Kidney epithelial cell (primary cell): Measurements from ENCODE around the gene TREM2. TPM values are rescaled to one million over a fixed set of nuclear protein-coding genes. Genes with fewer than 3 reads are reported as not detected.
"Not testable (repeated sequence)": the region's sequence is repeated elsewhere in the genome, so short reads cannot be mapped to it uniquely, and the experiment has no call there.

Experiments
- DNase-seq: peaks from one replicate; pipeline ENCODE4 v3.0.0-alpha.2; 2010; ENCODE audit warnings: low read depth
- H3K27me3 ChIP-seq: 2 replicates; pipeline ENCODE4 v1.6.0; 2011; ENCODE audit warnings: low read length; ENCODE audit not compliant: control insufficient read depth, insufficient read depth
- H3K36me3 ChIP-seq: 2 replicates; pipeline ENCODE4 v1.5.1; 2011; ENCODE audit warnings: low read length; ENCODE audit not compliant: control insufficient read depth, insufficient read depth
- H3K4me3 ChIP-seq: 2 replicates; pipeline ENCODE4 v1.5.1; 2011; ENCODE audit warnings: low read depth, mild to moderate bottlenecking, control low read depth, low read length
- total RNA-seq: library from RNA; depleted of rRNA; stranded (reverse); fragments of >200 nt; gene quantifications from 2 replicates; pipeline ENCODE4 v1.2.3, GENCODE V29; 2015
- TF ChIP-seq, protein P1 (sequence below): IDR thresholded peaks from 2 replicates; pipeline ENCODE4 v1.5.1; 2011; ENCODE audit warnings: mild to moderate bottlenecking, moderate library complexity, low read length, control low read depth, inconsistent platforms; ENCODE audit not compliant: insufficient read depth, poor library complexity, severe bottlenecking

Gene TREM2
- total RNA-seq, 1 donor from 2014 or later: not detected

DNA sequence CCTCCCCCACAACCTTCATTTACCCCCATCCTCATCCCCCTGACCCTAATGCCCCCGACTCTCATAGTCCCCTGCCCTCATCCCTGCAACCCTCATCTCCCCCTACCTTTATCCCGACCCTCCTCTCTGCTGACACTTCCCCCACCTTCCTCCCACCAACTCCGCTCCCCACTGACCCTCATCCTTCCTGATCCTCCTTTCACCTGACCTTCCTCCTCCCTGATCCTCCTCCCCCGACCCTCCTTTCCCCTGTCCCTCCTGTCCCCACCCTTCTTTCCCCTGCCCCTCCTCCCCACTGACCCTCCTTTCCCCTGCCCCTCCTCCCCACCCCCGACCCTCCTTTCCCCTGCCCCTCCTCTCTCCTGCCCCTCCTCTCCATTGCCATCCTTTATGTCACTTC is 31.0 kb upstream of the TREM2 start:
- H3K27me3 ChIP-seq: peaks cover 2% of the 10 kb centered on the region
- DNase-seq: no peak
- TF ChIP-seq, protein P1, sequence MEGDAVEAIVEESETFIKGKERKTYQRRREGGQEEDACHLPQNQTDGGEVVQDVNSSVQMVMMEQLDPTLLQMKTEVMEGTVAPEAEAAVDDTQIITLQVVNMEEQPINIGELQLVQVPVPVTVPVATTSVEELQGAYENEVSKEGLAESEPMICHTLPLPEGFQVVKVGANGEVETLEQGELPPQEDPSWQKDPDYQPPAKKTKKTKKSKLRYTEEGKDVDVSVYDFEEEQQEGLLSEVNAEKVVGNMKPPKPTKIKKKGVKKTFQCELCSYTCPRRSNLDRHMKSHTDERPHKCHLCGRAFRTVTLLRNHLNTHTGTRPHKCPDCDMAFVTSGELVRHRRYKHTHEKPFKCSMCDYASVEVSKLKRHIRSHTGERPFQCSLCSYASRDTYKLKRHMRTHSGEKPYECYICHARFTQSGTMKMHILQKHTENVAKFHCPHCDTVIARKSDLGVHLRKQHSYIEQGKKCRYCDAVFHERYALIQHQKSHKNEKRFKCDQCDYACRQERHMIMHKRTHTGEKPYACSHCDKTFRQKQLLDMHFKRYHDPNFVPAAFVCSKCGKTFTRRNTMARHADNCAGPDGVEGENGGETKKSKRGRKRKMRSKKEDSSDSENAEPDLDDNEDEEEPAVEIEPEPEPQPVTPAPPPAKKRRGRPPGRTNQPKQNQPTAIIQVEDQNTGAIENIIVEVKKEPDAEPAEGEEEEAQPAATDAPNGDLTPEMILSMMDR: no peak
- H3K4me3 ChIP-seq: no peak overlapping the region
- no peaks in the 10 kb centered on the region for H3K36me3 ChIP-seq

DNA sequence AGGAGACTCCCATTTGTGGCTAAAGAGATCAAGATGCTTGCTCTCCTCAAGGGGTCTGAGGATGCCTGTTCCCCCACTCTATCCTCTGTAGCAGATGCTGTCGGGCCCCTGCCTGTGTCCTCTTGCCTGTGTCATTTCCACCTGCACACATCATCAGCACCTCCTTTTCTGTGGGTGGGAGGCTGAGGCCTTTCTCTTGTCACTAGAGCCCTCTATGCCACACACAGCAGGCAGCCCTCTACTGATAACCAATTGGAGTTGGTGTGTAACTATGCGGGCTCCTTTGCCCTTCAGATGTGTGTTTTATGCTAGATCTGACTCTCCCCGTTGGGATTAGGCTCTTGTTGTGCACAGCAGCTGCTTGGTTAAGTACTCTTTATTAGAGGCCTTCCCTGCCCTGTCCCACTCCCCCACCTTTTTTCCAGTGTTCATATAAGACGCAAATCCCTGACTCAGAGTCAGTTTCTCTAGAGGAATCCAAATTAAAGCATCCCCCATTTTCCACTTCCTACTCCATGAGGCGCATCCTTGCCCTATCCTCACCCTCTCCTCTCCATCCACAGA is 30.3 kb upstream of the TREM2 start:
- TF ChIP-seq, protein P1: no peak
- Histone ChIP-seq H3K27me3 (peaks cover 2% of the 10 kb centered on the region), H3K4me3 (no peak overlapping the region), H3K36me3 (no peaks in the 10 kb centered on the region)
- DNase-seq: no peak

- Histone ChIP-seq H3K27me3 (peaks cover 2% of the 10 kb centered on the region), H3K4me3 (no peak overlapping the region), H3K36me3 (no peaks in the 10 kb centered on the region)
- DNase-seq: no peak
- TF ChIP-seq, protein P1: peak; percentile 18
Observed at GRCh38 chr6:41191569-41191968, 28.7 kb upstream of the TREM2 start.

GRCh38 chr6:41190791-41191190 is 27.9 kb upstream of the TREM2 start:
- TF ChIP-seq, protein P1: no peak
- Histone ChIP-seq H3K4me3 (no peak overlapping the region), H3K27me3 (peaks cover 2% of the 10 kb centered on the region), H3K36me3 (no peaks in the 10 kb centered on the region)
- DNase-seq: no peak

- peaks cover 2% of the 10 kb centered on the region for H3K27me3 ChIP-seq
- no peak for DNase-seq
- H3K4me3 ChIP-seq: no peak overlapping the region
- TF ChIP-seq, protein P1: no peak
- H3K36me3 ChIP-seq: no peaks in the 10 kb centered on the region
Observed at GRCh38 chr6:41189967-41190366, 27.1 kb upstream of the TREM2 start.

- H3K27me3 ChIP-seq, H3K4me3 ChIP-seq, DNase-seq, H3K36me3 ChIP-seq: not testable (repeated sequence)
Observed at GRCh38 chr6:41189046-41189445, 26.1 kb upstream of the TREM2 start.
